Measurements from ENCODE around the gene GBGT1. TPM values are rescaled to one million over a fixed set of nuclear protein-coding genes. Genes with fewer than 3 reads are reported as not detected.

The GBGT1 gene
- polyA plus RNA-seq, 1 donor from 2014 or later = not detected

GRCh38 chr9:133154097-133154989, 9.4 kb downstream of the GBGT1 start:
- H3K27ac ChIP-seq (ENCODE audit: low read length) = no peak overlapping the region
- no peak overlapping the region for H3K9ac ChIP-seq (ENCODE audit: low read length)
- no peaks in the 10 kb centered on the region for H3K27me3 ChIP-seq (ENCODE audit: insufficient read depth, low read depth, low read length)
- TF ChIP-seq REST (IDR thresholded peaks at IDR 0.05; ENCODE audit: borderline replicate concordance) (no peak), RAD21 (conservative IDR thresholded peaks at IDR 0.05) (no peak), EP300 (conservative IDR thresholded peaks at IDR 0.05; ENCODE audit: poor library complexity, severe bottlenecking) (no peak), TAF1 (IDR thresholded peaks at IDR 0.05; ENCODE audit: low read depth) (no peak), CTCF (IDR thresholded peaks at IDR 0.05; ENCODE audit: poor library complexity, severe bottlenecking) (no peak), POLR2AphosphoS5 (IDR thresholded peaks at IDR 0.05) (no peak), MXI1 (conservative IDR thresholded peaks at IDR 0.05; ENCODE audit: poor library complexity, severe bottlenecking) (no peak), SMC3 (conservative IDR thresholded peaks at IDR 0.05; ENCODE audit: poor library complexity) (no peak), EZH2 (IDR thresholded peaks at IDR 0.05; ENCODE audit: borderline replicate concordance, insufficient read depth, low read length, poor library complexity, severe bottlenecking) (no peak)
- no peaks in the 10 kb centered on the region for H3F3A ChIP-seq (ENCODE audit: insufficient read depth, low read length, poor library complexity, severe bottlenecking)
- no peak overlapping the region for H3K4me3 ChIP-seq (ENCODE audit: low read length)
- H3K36me3 ChIP-seq (ENCODE audit: insufficient read depth, low read length) = no peaks in the 10 kb centered on the region
- no peaks in the 10 kb centered on the region for H3K9me2 ChIP-seq (ENCODE audit: insufficient read depth, low read length)
- H3K4me2 ChIP-seq (ENCODE audit: low read length) = no peak overlapping the region
- H4K20me1 ChIP-seq (ENCODE audit: insufficient read depth) = no peaks in the 10 kb centered on the region
- H3K9me3 ChIP-seq (ENCODE audit: low read length) = no peaks in the 10 kb centered on the region
- no peak overlapping the region for H2AFZ ChIP-seq (ENCODE audit: low read depth, low read length)
- H3K79me2 ChIP-seq (replicated peaks; ENCODE audit: insufficient read depth, low read length) = no peaks in the 10 kb centered on the region

- Histone ChIP-seq H3K4me2 (ENCODE audit: low read length) (no peak overlapping the region), H3K9me2 (ENCODE audit: insufficient read depth, low read length) (no peaks in the 10 kb centered on the region), H3K36me3 (ENCODE audit: insufficient read depth, low read length) (no peaks in the 10 kb centered on the region), H3K9ac (ENCODE audit: low read length) (no peak overlapping the region), H2AFZ (ENCODE audit: low read depth, low read length) (no peak overlapping the region), H4K20me1 (ENCODE audit: insufficient read depth) (no peaks in the 10 kb centered on the region), H3K9me3 (ENCODE audit: low read length) (no peaks in the 10 kb centered on the region), H3K27me3 (ENCODE audit: insufficient read depth, low read depth, low read length) (no peaks in the 10 kb centered on the region), H3F3A (ENCODE audit: insufficient read depth, low read length, poor library complexity, severe bottlenecking) (no peaks in the 10 kb centered on the region), H3K27ac (ENCODE audit: low read length) (no peak overlapping the region), H3K79me2 (replicated peaks; ENCODE audit: insufficient read depth, low read length) (no peaks in the 10 kb centered on the region), H3K4me3 (ENCODE audit: low read length) (no peak overlapping the region)
- TF ChIP-seq CTCF (IDR thresholded peaks at IDR 0.05; ENCODE audit: poor library complexity, severe bottlenecking) (no peak), POLR2AphosphoS5 (IDR thresholded peaks at IDR 0.05) (no peak), RAD21 (conservative IDR thresholded peaks at IDR 0.05) (no peak), TAF1 (IDR thresholded peaks at IDR 0.05; ENCODE audit: low read depth) (no peak), MXI1 (conservative IDR thresholded peaks at IDR 0.05; ENCODE audit: poor library complexity, severe bottlenecking) (no peak), EZH2 (IDR thresholded peaks at IDR 0.05; ENCODE audit: borderline replicate concordance, insufficient read depth, low read length, poor library complexity, severe bottlenecking) (no peak), REST (IDR thresholded peaks at IDR 0.05; ENCODE audit: borderline replicate concordance) (no peak), SMC3 (conservative IDR thresholded peaks at IDR 0.05; ENCODE audit: poor library complexity) (no peak), EP300 (conservative IDR thresholded peaks at IDR 0.05; ENCODE audit: poor library complexity, severe bottlenecking) (no peak)
These were observed 10.3 kb downstream of the GBGT1 start for GRCh38 chr9:133153227-133154096.
